NB4 (cell line): ENCODE measurements around the gene RAB3B.

Experiments
- DNase-seq: peaks from one replicate; pipeline ENCODE4 v3.0.0; 2010; ENCODE audit warnings: low read depth
- H3K4me3 ChIP-seq: one replicate; pipeline ENCODE4 v1.5.1; 2011; ENCODE audit warnings: mild to moderate bottlenecking, low read depth, low read length, moderate library complexity
- MYC ChIP-seq: IDR thresholded peaks from 2 replicates; pipeline ENCODE4 v1.6.1; 2011; ENCODE audit warnings: low read depth, low read length
- POLR2A ChIP-seq: IDR thresholded peaks from 2 replicates; pipeline ENCODE4 v1.6.1; 2011; ENCODE audit warnings: mild to moderate bottlenecking; ENCODE audit not compliant: insufficient read length; ENCODE audit errors: extremely low read depth
- TF ChIP-seq, protein P1 (sequence below): IDR thresholded peaks from 2 replicates; pipeline ENCODE4 v1.6.1; 2011; ENCODE audit warnings: low read depth, low read length
- TF ChIP-seq, protein P2 (sequence below): IDR thresholded peaks from one replicate; pipeline ENCODE4 v1.5.1; 2012; ENCODE audit warnings: low read depth, low read length

Gene RAB3B

GRCh38 chr1:51916587-51917405 lies 73.7 kb downstream of the RAB3B start:
- DNase-seq, result no peak
- TF ChIP-seq, protein P1, sequence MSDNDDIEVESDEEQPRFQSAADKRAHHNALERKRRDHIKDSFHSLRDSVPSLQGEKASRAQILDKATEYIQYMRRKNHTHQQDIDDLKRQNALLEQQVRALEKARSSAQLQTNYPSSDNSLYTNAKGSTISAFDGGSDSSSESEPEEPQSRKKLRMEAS, result no peak
- no peak for TF ChIP-seq POLR2A
- TF ChIP-seq, protein P2, sequence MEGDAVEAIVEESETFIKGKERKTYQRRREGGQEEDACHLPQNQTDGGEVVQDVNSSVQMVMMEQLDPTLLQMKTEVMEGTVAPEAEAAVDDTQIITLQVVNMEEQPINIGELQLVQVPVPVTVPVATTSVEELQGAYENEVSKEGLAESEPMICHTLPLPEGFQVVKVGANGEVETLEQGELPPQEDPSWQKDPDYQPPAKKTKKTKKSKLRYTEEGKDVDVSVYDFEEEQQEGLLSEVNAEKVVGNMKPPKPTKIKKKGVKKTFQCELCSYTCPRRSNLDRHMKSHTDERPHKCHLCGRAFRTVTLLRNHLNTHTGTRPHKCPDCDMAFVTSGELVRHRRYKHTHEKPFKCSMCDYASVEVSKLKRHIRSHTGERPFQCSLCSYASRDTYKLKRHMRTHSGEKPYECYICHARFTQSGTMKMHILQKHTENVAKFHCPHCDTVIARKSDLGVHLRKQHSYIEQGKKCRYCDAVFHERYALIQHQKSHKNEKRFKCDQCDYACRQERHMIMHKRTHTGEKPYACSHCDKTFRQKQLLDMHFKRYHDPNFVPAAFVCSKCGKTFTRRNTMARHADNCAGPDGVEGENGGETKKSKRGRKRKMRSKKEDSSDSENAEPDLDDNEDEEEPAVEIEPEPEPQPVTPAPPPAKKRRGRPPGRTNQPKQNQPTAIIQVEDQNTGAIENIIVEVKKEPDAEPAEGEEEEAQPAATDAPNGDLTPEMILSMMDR, result no peak
- TF ChIP-seq MYC, result no peak
- no peak overlapping the region for H3K4me3 ChIP-seq

- TF ChIP-seq, protein P2, result no peak
- no peak for DNase-seq
These were observed 74.5 kb downstream of the RAB3B start for GRCh38 chr1:51915951-51916350.

DNA sequence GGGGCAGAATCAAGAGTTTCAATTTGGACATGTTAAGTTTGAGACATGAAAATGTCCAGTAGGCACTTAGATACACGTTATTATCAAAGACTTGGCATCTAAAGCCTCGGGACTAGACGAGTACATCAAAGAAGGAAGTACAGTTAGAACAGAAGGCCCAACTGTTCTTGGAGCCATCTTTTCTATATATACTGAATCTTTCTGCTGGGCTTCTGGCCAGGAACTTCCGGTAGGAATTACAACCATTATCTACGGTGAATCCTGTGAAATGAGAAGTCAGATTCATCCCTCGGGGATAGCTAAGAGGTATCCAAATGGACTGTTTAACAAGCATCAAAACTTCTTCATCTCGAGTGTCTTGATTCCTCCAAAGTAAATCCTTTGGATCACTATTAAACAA lies 77.6 kb downstream of the RAB3B start:
- TF ChIP-seq, protein P2, result no peak
- TF ChIP-seq POLR2A, result no peak
- no peak for TF ChIP-seq MYC
- TF ChIP-seq, protein P1, result no peak

More at GRCh38 chr1:51915951-51916350, 74.5 kb downstream of the RAB3B start:
- no peak overlapping the region for H3K4me3 ChIP-seq

GRCh38 chr1:51910221-51911000 lies 80.1 kb downstream of the RAB3B start:
- TF ChIP-seq MYC, result no peak
- no peak overlapping the region for H3K4me3 ChIP-seq
- no peak for DNase-seq

More for the DNA sequence above, 77.6 kb downstream of the RAB3B start:
- no peak overlapping the region for H3K4me3 ChIP-seq
- no peak for DNase-seq

- TF ChIP-seq MYC (no peak), POLR2A (no peak)
- TF ChIP-seq, protein P1, result no peak
- TF ChIP-seq, protein P2, result no peak
- DNase-seq, result no peak
- H3K4me3 ChIP-seq, result no peak overlapping the region
These were observed 82.0 kb downstream of the RAB3B start for GRCh38 chr1:51908499-51908898.

DNA sequence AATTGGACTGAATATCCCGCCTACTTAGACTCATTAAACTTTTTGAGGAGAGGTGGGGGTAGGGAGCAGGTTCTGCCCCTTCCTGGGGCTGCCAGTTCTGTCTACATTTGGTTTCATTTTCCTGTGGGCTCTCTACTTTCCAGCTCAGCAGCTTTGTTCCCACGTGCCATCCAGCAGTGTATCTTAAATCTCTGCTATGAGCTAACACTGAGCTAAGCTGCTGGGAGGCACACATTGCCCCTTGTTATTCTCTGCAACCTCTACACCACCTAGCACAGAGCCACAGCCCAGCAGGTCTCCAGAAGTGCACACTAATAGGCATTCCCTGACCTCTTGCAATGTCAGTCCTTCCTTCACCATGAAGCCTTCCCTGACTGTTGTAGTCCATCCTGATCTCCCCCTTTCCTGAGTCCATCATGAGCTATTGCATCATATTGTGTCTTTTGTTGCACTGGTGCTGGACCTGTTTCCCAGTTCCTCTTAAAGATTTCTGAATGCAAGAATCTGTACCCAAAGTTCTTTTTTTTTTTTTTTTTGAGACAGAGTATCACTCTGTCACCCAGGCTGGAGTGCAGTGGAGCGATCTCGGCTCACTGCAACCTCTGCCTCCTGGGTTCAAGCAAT lies 83.3 kb downstream of the RAB3B start:
- DNase-seq, result no peak
- TF ChIP-seq MYC, result no peak
- TF ChIP-seq, protein P1, result no peak
- TF ChIP-seq, protein P2, result no peak
- TF ChIP-seq POLR2A, result no peak
- H3K4me3 ChIP-seq, result no peak overlapping the region
